Left forelimb (tissue), 1 donor: ENCODE measurements around the gene CILP2.

Experiments
- DNase-seq: peaks from one replicate; pipeline ENCODE4 v3.0.0-alpha.2; 2018; ENCODE audit warnings: low spot score

CILP2 gene

GRCh38 chr19:19505669-19506326, 32.3 kb upstream of the CILP2 start:
- DNase-seq, result no peak

- DNase-seq, result no peak
Measured at GRCh38 chr19:19506592-19506991, 31.5 kb upstream of the CILP2 start.

GRCh38 chr19:19507354-19507753, 30.7 kb upstream of the CILP2 start:
- no peak for DNase-seq

GRCh38 chr19:19508217-19508616, 29.8 kb upstream of the CILP2 start:
- no peak for DNase-seq

GRCh38 chr19:19510432-19510831, 27.6 kb upstream of the CILP2 start:
- no peak for DNase-seq

- no peak for DNase-seq
Measured at GRCh38 chr19:19513682-19514081, 24.4 kb upstream of the CILP2 start.

- no peak for DNase-seq
Measured at GRCh38 chr19:19514215-19514657, 23.8 kb upstream of the CILP2 start.

- DNase-seq, result no peak
Measured at GRCh38 chr19:19514881-19515641, 23.0 kb upstream of the CILP2 start, which contains the start of gene TSSK6. TSS of gene TSSK6 (minus strand) at chr19:19515548. CDS start at chr19:19515427, 121 bp downstream.

- DNase-seq, result peak; percentile 99
Measured at GRCh38 chr19:19515642-19516519, 22.2 kb upstream of the CILP2 start, which contains the start of gene NDUFA13. TSS of gene NDUFA13 (plus strand) at chr19:19516225. CDS start at chr19:19516239, 14 bp downstream.

GRCh38 chr19:19517235-19517619, 20.8 kb upstream of the CILP2 start:
- no peak for DNase-seq

- DNase-seq, result no peak
Measured at GRCh38 chr19:19520989-19521388, 17.1 kb upstream of the CILP2 start.

- DNase-seq, result no peak
Measured at GRCh38 chr19:19523177-19523576, 14.9 kb upstream of the CILP2 start.

GRCh38 chr19:19524053-19524452, 14.0 kb upstream of the CILP2 start:
- DNase-seq, result no peak

- DNase-seq, result no peak
Measured at GRCh38 chr19:19525611-19526380, 12.3 kb upstream of the CILP2 start.

GRCh38 chr19:19526581-19527370, 11.3 kb upstream of the CILP2 start:
- DNase-seq, result no peak

- no peak for DNase-seq
Measured at GRCh38 chr19:19527371-19527656, 10.8 kb upstream of the CILP2 start.

GRCh38 chr19:19527674-19528625, 10.1 kb upstream of the CILP2 start:
- no peak for DNase-seq

- no peak for DNase-seq
Measured at GRCh38 chr19:19528721-19529490, 9.2 kb upstream of the CILP2 start, which contains the start of gene YJEFN3. TSS of gene YJEFN3 (plus strand) at chr19:19528911. CDS start at chr19:19528933, 22 bp downstream.
